Activated CD4-positive, alpha-beta T cell treated with anti-CD3 and anti-CD28 coated beads for 48 hours (primary cell): Measurements from ENCODE around the gene ZC3H4.

Source experiments
- DNase-seq: peaks from one replicate; pipeline ENCODE4 v3.0.0-alpha.2; 2020

Gene ZC3H4

DNA sequence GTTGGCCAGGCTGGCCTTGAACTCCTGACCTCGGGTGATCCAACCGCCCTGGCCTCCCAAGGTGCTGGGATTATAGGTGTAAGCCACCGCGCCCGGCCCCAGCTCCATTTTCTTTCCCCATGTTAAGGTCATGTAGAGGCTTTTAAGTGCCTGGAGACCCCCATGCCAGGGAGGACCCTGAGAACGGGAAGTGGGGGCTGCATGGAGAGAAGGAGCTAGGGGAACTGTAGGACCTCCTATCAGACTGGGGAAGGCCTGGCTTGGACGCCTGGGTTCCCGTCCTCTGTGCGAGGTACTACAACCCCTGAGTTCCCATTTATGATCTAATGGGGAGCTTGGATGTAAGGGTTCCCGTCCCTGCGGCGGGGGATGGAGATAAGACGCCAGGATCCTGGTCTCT lies 94.7 kb downstream of the ZC3H4 start:
- no peak for DNase-seq
